ENCODE data around the gene LRRC28.
"Not testable (repeated sequence)": the region's sequence is repeated elsewhere in the genome, so short reads cannot be mapped to it uniquely, and the experiment has no call there.

LRRC28 gene

DNA sequence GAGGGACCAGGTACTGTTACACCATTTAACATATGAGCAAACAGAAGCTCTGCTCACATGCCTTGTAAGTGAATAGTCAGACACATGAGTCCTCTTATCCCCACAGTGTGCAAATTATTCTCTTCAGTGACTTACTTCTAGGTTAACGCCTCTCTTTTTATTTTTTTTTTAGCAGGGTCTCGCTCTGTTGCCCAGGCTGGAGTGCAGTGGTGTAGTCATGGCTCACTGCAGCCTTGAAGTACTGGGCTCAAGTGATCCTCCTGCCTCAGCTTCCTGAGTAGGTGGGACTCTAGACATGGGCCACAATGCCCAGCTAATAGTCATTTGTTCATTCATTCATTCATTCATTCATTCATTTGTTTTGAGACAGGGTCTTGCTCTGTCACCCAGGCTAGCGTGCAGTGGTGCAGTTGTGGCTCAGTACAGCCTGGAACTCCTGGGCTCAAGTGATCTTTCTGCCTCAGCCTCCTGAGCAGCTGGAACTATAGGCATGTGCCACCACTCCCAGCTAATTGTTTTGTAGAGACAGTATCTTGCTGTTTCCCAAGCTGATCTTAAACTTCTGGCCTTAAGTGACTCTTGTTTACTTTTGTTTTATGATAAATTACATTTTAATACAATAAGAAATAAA is 94.7 kb downstream of the LRRC28 start:
- DNase-seq, result no peak

GRCh38 chr15:99347574-99347973 is 96.3 kb downstream of the LRRC28 start:
- DNase-seq, result no peak

GRCh38 chr15:99348412-99348811 is 97.1 kb downstream of the LRRC28 start:
- DNase-seq, result no peak

DNA sequence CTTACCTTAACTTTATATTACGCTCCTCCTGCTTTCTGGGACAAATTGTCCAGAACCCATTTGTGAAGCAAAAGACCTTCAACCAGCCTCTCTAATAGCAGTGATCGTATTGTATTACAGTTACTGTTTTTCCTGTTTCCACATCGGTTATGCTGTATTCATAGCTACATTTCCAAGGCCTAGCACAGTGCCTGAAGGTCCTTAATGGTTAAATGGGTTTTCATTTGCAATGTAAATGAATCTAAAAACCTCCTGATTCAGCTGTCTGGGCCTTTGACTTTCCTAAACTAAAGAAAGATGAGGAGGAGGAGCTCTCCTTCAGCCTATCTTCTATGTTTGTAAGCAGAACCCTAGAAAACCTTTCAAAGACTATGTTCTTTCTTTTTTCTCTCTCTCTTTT is 99.1 kb downstream of the LRRC28 start:
- DNase-seq, result no peak

DNA sequence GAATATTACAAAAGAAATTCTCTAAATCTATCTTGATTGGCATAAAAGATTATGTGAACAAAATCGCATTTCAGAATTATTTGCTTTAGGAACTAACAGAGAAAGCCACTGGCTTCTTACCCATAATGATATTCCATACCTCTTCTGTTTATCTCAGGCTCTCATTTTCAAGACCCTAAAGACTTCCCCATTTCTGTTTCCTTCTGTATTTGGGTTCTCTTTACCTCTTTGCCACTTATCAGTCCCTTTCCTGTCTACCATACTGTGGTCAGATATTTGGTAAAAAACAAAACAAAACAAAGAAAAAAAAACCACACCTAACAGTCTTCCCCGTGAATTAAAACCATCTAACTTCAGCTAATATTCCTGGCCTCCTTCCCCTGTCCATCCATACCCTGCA is 108.5 kb downstream of the LRRC28 start:
- no peak for DNase-seq

DNA sequence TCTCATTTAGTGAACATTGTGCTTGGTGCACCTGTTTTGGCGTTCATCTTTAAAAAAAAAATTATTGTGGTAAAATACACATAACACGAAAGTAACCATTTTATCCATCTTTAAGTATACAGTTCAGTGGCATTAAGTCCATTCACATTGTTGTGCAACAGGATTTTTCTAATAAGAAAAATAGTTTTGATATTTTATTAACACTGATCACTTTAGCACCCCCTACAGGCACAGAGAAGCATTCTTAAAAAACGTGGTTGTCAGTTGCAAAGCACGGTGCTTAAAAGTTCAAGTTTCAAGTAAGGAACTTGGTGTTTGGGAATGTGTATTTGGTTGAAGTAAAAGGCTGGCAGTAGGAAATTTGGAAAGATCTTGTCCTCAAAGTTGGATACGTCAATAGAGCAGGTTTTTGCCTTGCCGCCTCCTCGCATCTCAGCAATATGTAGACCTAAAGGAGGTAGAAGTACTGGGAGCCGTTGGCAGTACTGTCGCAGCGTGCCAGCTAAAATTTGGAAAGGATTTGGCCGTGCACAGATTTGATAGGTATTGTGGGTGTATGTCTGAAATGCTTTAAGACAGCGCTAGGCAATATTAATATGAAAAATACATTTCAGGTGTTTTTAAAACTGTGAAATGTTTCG is 110.4 kb downstream of the LRRC28 start:
- no peak for DNase-seq

- DNase-seq, result no peak
These were observed 114.0 kb downstream of the LRRC28 start for GRCh38 chr15:99365242-99365641.

- DNase-seq, result no peak
These were observed 114.7 kb downstream of the LRRC28 start for GRCh38 chr15:99366013-99366412.

- no peak for DNase-seq
These were observed 117.5 kb downstream of the LRRC28 start for GRCh38 chr15:99368743-99369142.

DNA sequence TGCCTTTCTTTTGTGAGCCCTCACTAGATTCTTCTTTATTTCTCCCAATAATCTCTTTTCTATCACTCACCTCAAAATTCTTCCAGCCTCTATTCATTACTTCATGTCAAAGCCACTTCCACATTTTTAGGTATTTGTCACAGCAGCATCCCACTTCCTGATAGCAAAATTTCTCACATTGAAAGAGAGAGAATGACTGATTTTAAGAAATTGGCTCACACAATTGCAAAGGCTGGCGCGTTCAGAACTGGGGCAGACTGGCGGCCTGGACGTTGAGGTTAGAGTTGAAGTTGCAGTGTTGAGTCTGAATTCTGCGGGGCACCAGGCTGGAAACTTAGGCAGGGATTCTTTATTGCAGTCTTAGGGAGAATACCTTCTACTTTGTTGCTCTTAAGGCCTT is 117.9 kb downstream of the LRRC28 start:
- DNase-seq, result no peak

- no peak for DNase-seq
These were observed 120.2 kb downstream of the LRRC28 start for GRCh38 chr15:99371180-99372103.

GRCh38 chr15:99385005-99385669 is 133.9 kb downstream of the LRRC28 start:
- DNase-seq, result no peak

- no peak for DNase-seq
These were observed 134.6 kb downstream of the LRRC28 start for GRCh38 chr15:99385865-99386264.

DNA sequence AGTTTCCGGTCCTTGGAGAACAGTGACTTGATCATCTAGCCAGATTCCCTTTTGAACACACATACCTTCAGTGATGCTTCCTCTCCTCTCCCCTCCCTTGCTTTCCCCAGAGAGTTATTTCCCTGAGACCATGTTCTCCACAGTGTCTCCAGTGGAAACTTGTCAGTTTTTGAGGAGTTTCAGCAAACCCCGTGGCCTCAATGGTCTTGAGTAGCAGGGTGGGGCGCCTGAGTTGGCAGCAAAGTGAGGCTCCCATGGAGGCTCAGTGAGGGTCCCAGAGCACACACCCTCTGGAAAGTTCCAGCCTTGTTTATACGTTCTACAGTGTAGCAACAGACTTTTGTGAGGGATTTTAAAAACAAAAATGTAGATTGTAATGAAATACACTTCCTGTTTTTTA is 135.1 kb downstream of the LRRC28 start:
- no peak for DNase-seq

GRCh38 chr15:99387421-99388168 is 136.3 kb downstream of the LRRC28 start:
- no peak for DNase-seq

DNA sequence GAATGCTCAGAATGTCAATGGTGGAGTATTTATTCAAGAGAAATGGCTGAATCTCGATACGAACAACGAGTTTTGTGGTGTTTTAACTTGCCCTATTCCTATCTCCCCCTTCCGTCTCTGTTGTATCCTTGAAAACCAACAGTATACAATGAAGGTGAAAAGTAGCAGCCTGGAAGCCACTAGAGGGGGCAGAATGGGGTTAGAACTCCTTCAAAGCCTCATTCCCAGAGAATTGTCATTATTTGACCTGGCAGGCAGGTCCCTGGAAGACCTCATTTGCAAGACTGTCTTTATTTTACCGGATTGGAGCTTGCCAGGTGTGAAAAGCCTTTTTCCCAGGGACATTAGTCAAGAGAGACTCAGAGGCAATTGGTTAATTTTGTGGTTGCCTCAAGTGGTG is 139.4 kb downstream of the LRRC28 start:
- DNase-seq, result no peak

GRCh38 chr15:99393641-99394040 is 142.4 kb downstream of the LRRC28 start:
- DNase-seq, result no peak

DNA sequence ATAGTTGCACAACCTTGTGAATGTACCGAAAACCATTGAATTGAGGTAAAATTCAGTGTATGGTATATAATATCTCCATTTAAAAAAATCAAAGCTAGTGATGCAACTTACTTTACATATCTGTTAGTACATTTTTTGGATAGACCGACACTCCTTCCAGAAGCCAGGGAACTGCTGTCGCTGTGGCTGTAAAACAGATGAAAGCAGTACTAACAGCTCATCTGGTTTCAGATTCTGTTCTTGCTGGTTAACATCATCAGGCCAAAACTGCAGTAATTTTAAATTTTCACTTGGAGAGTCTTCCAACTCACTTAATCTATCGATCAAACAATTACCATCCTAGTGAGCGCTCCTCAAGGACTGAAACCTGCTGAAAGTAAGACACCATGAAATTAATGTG is 145.1 kb downstream of the LRRC28 start:
- no peak for DNase-seq

DNA sequence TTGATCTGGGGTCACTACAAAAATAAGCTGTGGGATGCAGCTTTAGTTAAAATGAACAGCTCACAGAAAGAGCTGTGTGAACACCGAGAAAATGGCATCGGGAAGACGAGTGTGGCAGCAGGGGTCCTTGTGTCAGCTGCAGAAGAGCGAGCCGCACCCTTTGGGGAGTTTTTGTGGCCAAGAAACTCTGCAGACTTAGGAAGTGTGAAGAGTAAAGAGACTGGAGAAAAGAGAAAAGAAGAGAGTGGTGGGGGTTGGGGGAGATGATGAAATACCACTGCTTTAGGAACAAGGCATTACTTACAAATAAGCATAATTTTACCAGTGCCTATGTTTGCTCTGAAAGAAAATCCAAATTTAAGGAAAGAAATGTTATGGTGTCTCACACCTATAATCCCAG is 147.8 kb downstream of the LRRC28 start:
- DNase-seq, result no peak

DNA sequence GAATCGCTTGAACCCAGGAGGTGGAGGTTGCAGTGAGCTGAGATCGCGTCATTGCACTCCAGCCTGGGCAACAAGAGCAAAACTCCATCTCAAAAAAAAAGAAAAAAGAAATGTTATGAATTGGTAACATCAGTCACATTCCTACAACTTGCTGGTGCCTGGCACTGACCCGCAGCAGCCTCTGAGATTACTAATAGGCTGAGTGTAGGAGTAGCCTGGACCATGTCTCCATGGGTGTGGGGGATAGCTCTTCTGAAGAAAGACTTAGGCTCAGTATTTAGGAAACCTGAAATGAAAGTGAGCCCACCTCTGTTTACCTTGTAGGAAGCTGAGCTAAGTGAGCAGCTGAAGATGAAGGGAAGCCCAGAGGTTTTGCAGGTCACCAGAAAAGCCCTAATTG is 148.3 kb downstream of the LRRC28 start:
- DNase-seq, result no peak

DNA sequence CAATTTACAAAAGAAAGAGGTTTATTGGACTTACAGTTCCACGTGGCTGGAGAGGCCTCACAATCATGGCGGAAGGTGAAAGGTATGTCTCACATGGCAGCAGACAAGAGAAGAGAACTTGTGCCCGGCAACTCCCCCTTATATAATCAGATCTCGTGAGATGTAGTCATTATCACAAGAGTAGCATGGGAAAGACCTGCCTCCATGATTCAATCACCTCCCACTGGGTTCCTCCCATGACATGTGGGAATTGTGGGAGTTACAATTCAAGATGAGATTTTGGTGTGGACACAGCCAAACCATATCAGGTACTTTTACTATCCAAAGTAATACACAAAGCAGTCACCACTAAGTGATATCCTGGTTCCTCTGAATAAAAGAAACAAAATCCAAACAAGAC is 149.9 kb downstream of the LRRC28 start:
- not testable (repeated sequence) for DNase-seq

DNA sequence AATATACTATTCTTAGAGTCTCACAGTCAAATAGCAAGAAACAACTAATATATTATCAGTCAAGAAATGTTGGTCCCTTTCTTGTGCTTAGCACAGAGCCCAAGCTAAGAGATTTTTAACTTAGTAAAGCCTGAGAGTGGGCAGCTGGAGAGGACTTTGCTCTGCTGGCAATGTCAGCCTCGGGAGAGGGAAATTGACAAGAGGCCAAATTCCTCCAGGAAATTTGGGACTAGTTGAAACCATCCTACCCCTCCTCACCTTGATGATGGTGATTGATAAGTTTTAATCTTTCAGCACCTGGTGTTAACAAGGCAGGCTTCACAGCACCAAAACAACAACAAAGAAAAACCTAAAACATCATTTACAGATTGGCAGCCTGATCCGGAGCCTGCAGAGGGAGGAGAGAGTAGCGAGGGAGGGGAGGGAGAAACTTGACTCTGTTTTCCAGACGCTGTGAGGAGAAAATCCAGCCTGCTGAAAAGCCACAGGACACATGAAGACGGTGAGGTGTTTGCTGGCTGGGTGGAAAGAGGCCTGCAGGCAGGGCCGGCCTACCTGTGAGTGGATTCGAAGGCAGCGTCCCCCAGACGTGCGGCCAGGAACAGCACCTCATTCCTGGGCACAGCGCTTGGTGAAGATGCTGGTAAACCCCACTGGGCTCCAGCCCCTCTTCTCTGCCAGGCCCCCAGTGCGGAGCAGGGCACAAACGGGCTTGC is 150.9 kb downstream of the LRRC28 start:
- DNase-seq, result no peak
